SK-N-SH (cell line): ENCODE measurements around the gene DHX35. TPM values are rescaled to one million over a fixed set of nuclear protein-coding genes. Genes with fewer than 3 reads are reported as not detected.

Source experiments
- CTCF ChIA-PET: fragments of 300-600, 350-600 bp; formaldehyde crosslinking; extraction: SDS; loops from one replicate; lab custom pipeline; 2021; lab: Yijun Ruan, JAX
- POLR2A ChIA-PET: fragments of 350-600 bp; sonication (Branson Sonifier 250); formaldehyde crosslinking; extraction: SDS; loops from one replicate; lab custom pipeline; 2020; ENCODE audit warnings: antibody characterized with exemption, inconsistent platforms; lab: Yijun Ruan, JAX
- DNase-seq: peaks from one replicate; pipeline ENCODE4 v3.0.0; 2012
- H2AFZ ChIP-seq: fragments of 200-600 bp; sonication (generic); 2 replicates; pipeline ENCODE4 v1.8.1; 2016; ENCODE audit warnings: antibody characterized with exemption, mild to moderate bottlenecking, low read depth
- H3F3A ChIP-seq: fragments of 200-600 bp; sonication (generic); replicated peaks from 2 replicates; pipeline ENCODE3; 2016; ENCODE audit warnings: antibody characterized with exemption, mild to moderate bottlenecking; ENCODE audit not compliant: insufficient read depth
- H3K27ac ChIP-seq, 2 experiments: fragments of 200-500 bp in 1 of 2; fragments of 200-600 bp in 1 of 2; sonication (Bioruptor generic) in 1 of 2; sonication (generic), shearing (Covaris generic) in 1 of 2; 2 replicates each; pipeline versions ENCODE4 v1.5.1 to v1.6.1; 2014 to 2016; ENCODE audit warnings: low read depth in 2 of 2, inconsistent platforms in 1 of 2, low read length in 1 of 2, mild to moderate bottlenecking in 1 of 2, mixed read lengths in 1 of 2
- H3K27me3 ChIP-seq: fragments of 200-600 bp; sonication (generic), shearing (Covaris generic); 2 replicates; pipeline ENCODE4 v1.6.1; 2016; ENCODE audit warnings: mixed run types; ENCODE audit not compliant: insufficient read depth
- H3K36me3 ChIP-seq, 2 experiments: fragments of 200-500 bp in 1 of 2; fragments of 200-600 bp in 1 of 2; sonication (Bioruptor generic) in 1 of 2; sonication (generic) in 1 of 2; replicated peaks in 1 of 2; 2 replicates each; pipeline versions ENCODE3 to v1.5.1; 2014 to 2016; ENCODE audit warnings: low read length in 1 of 2, mild to moderate bottlenecking in 1 of 2; ENCODE audit not compliant: insufficient read depth in 2 of 2, control insufficient read depth in 1 of 2
- H3K4me1 ChIP-seq, 2 experiments: fragments of 200-500 bp in 1 of 2; fragments of 200-600 bp in 1 of 2; sonication (Bioruptor generic) in 1 of 2; sonication (generic), shearing (Covaris generic) in 1 of 2; 2 replicates each; pipeline versions ENCODE4 v1.5.1 to v1.6.1; 2014 to 2016; ENCODE audit warnings: low read depth in 1 of 2, low read length in 1 of 2, mixed run types in 1 of 2; ENCODE audit not compliant: insufficient read depth in 2 of 2, control insufficient read depth in 1 of 2
- H3K4me2 ChIP-seq: fragments of 200-600 bp; sonication (generic), shearing (Covaris generic); 2 replicates; pipeline ENCODE4 v1.6.1; 2017; ENCODE audit warnings: mixed run types
- H3K4me3 ChIP-seq, 2 experiments: fragments of 200-500 bp in 1 of 2; fragments of 200-600 bp in 1 of 2; sonication (Bioruptor generic) in 1 of 2; sonication (generic), shearing (Covaris generic) in 1 of 2; 2 replicates each; pipeline versions ENCODE4 v1.5.1 to v1.8.1; 2014 to 2016; ENCODE audit warnings: low read depth in 2 of 2, inconsistent platforms in 1 of 2, low read length in 1 of 2, mild to moderate bottlenecking in 1 of 2, mixed read lengths in 1 of 2, moderate library complexity in 1 of 2
- H3K79me2 ChIP-seq: fragments of 200-600 bp; sonication (generic); 2 replicates; pipeline ENCODE4 v1.8.1; 2017; ENCODE audit warnings: mild to moderate bottlenecking; ENCODE audit not compliant: insufficient read depth
- H3K9ac ChIP-seq: fragments of 200-600 bp; sonication (generic); 2 replicates; pipeline ENCODE4 v1.6.1; 2017; ENCODE audit warnings: mixed run types
- H3K9me2 ChIP-seq: fragments of 200-600 bp; sonication (generic); 2 replicates; pipeline ENCODE4 v1.6.1; 2017; ENCODE audit warnings: mixed run types
- H3K9me3 ChIP-seq: fragments of 200-600 bp; sonication (generic); 2 replicates; pipeline ENCODE4 v1.6.1; 2017; ENCODE audit warnings: mixed run types, mild to moderate bottlenecking, moderate library complexity
- H4K20me1 ChIP-seq: fragments of 200-600 bp; sonication (generic); 2 replicates; pipeline ENCODE4 v1.6.1; 2017; ENCODE audit warnings: mild to moderate bottlenecking, mixed run types; ENCODE audit not compliant: insufficient read depth
- CHD2 ChIP-seq: fragments of 150-350 bp; IDR thresholded peaks from 2 replicates; pipeline ENCODE4 v1.6.1; 2018; ENCODE audit warnings: low read length; ENCODE audit not compliant: partially characterized antibody
- EP300 ChIP-seq, 2 experiments: IDR thresholded peaks; 2 replicates each; pipeline versions ENCODE4 v1.4.0 to v1.6.1; 2012; ENCODE audit warnings: borderline replicate concordance in 1 of 2, low read depth in 1 of 2, low read length in 1 of 2
- EZH2phosphoT487 ChIP-seq: fragments of 200-600 bp; sonication (generic); IDR thresholded peaks from 2 replicates; pipeline ENCODE4 v1.6.1; 2017; ENCODE audit warnings: low read depth, mixed run types, mild to moderate bottlenecking, antibody characterized with exemption, moderate library complexity, borderline replicate concordance
- FOXM1 ChIP-seq: IDR thresholded peaks from 2 replicates; pipeline ENCODE4 v1.4.0; 2012; ENCODE audit warnings: low read depth, mild to moderate bottlenecking
- GABPA ChIP-seq: IDR thresholded peaks from 2 replicates; pipeline ENCODE4 v1.4.0; 2012; ENCODE audit warnings: low read depth, mild to moderate bottlenecking
- MEF2A ChIP-seq: IDR thresholded peaks from 2 replicates; pipeline ENCODE4 v1.4.0; 2012; ENCODE audit warnings: low read depth, borderline replicate concordance
- MXI1 ChIP-seq: IDR thresholded peaks from 2 replicates; pipeline ENCODE4 v1.6.1; 2012; ENCODE audit warnings: mild to moderate bottlenecking, low read depth, low read length, improper control_type of control experiment
- NRF1 ChIP-seq: IDR thresholded peaks from 2 replicates; pipeline ENCODE4 v1.6.1; 2012; ENCODE audit warnings: low read depth, mild to moderate bottlenecking, low read length
- POLR2AphosphoS5 ChIP-seq: IDR thresholded peaks from 2 replicates; pipeline ENCODE4 v1.6.1; 2012; ENCODE audit warnings: low read depth, low read length
- RAD21 ChIP-seq: IDR thresholded peaks from 2 replicates; pipeline ENCODE4 v1.6.1; 2012; ENCODE audit warnings: mild to moderate bottlenecking, low read length
- REST ChIP-seq: IDR thresholded peaks from 2 replicates; pipeline ENCODE4 v1.6.1; 2012; ENCODE audit warnings: mild to moderate bottlenecking, low read depth, low read length, moderate library complexity
- SIN3A ChIP-seq: IDR thresholded peaks from 2 replicates; pipeline ENCODE4 v1.6.1; 2012; ENCODE audit warnings: low read depth, mild to moderate bottlenecking, low read length, moderate library complexity, borderline replicate concordance
- TAF1 ChIP-seq: IDR thresholded peaks from 2 replicates; pipeline ENCODE4 v1.6.1; 2012; ENCODE audit warnings: low read depth, mild to moderate bottlenecking, low read length, moderate library complexity, borderline replicate concordance
- TEAD4 ChIP-seq: IDR thresholded peaks from 2 replicates; pipeline ENCODE4 v1.4.0; 2012; ENCODE audit warnings: mild to moderate bottlenecking, borderline replicate concordance; ENCODE audit not compliant: insufficient read depth
- USF1 ChIP-seq: IDR thresholded peaks from 2 replicates; pipeline ENCODE4 v1.4.0; 2012; ENCODE audit warnings: low read depth, borderline replicate concordance
- WGBS: methylation state at CpG from one replicate; pipeline ENCODE4 v1.1.6; 2017; ENCODE audit warnings: low lambda C conversion rate; 5-methylcytosine and 5-hydroxymethylcytosine counted together
- polyA plus RNA-seq, 3 experiments: library from polyadenylated mRNA; depleted of rRNA; stranded (reverse); fragments of >200 nt; gene quantifications; 2 replicates each; pipeline ENCODE4 v1.2.3, GENCODE V29; 2012
- TF ChIP-seq, protein P1 (sequence below): fragments of 150-350 bp; IDR thresholded peaks from 2 replicates; pipeline ENCODE4 v1.6.1; 2017; ENCODE audit warnings: antibody characterized with exemption, low read length, low read depth, borderline replicate concordance
- TF ChIP-seq, protein P2 (sequence below): IDR thresholded peaks from 2 replicates; pipeline ENCODE4 v1.4.0; 2012; ENCODE audit warnings: low read depth, borderline replicate concordance

DHX35 gene
- polyA plus RNA-seq, 1 of the 3 experiments (the other 2 are of a cell fraction): 17.1 TPM

GRCh38 chr20:38946836-38947235, 15.3 kb upstream of the DHX35 start:
- Histone ChIP-seq H3K9ac (no peak overlapping the region), H3K27ac (no peak overlapping the region), H4K20me1 (no peaks in the 10 kb centered on the region; the same call in 1 of the 2 replicates), H3K79me2 (peaks cover 77% of the 10 kb centered on the region), H3K36me3 (peaks cover 20 to 31% of the 10 kb centered on the region in 2 experiments), H3K27me3 (no peaks in the 10 kb centered on the region), H3K4me2 (no peak overlapping the region), H3F3A (no peaks in the 10 kb centered on the region), H3K9me3 (no peaks in the 10 kb centered on the region), H3K4me3 (no peak overlapping the region), H3K4me1 (no peaks in the 10 kb centered on the region), H2AFZ (no peak overlapping the region), H3K9me2 (no peaks in the 10 kb centered on the region)
- POLR2A ChIA-PET: no interaction called here
- CTCF ChIA-PET: interaction anchor here (1.0 kb wide), 1 partner anchor 15 kb away, joined by 3 read pairs; the partner anchor contains the start of gene DHX35
- TF ChIP-seq, protein P1, sequence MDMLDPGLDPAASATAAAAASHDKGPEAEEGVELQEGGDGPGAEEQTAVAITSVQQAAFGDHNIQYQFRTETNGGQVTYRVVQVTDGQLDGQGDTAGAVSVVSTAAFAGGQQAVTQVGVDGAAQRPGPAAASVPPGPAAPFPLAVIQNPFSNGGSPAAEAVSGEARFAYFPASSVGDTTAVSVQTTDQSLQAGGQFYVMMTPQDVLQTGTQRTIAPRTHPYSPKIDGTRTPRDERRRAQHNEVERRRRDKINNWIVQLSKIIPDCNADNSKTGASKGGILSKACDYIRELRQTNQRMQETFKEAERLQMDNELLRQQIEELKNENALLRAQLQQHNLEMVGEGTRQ: no peak
- TF ChIP-seq NRF1 (no peak), TEAD4 (no peak), REST (no peak)
- DNase-seq: no peak
- WGBS: 87% methylated on average over 3 of the region's 3 CpGs

DNA sequence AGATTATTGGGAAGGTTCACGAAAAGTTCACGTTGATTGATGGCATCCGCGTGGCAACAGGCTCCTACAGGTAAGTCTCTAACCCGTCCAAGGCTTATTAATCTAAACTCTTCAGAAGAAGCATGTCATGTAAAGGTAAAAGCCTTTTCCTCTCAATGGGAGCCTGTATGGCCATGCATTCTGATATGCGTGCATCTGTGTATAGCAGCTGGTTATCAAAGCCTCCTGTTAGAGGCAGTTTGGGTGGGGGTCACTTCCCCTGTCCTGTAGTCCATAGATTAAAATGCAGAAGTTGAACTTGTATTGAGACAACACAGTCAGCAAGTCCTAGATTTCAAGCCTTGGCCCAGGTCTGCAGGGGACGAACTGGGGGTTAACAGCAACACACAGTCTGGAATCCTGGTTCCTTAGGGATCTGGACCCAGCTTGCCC, 14.2 kb upstream of the DHX35 start:
- 99% methylated on average over 7 of the region's 7 CpGs for WGBS
- POLR2A ChIA-PET: no interaction called here
- Histone ChIP-seq H3K4me3 (no peak overlapping the region), H3K79me2 (peaks cover 77% of the 10 kb centered on the region), H3K4me1 (no peaks in the 10 kb centered on the region), H3K27ac (no peak overlapping the region), H2AFZ (no peak overlapping the region), H3F3A (no peaks in the 10 kb centered on the region), H3K9me3 (no peaks in the 10 kb centered on the region), H3K36me3 (peaks cover 25 to 34% of the 10 kb centered on the region in 2 experiments), H3K9me2 (no peaks in the 10 kb centered on the region), H4K20me1 (no peaks in the 10 kb centered on the region), H3K9ac (no peak overlapping the region), H3K27me3 (no peaks in the 10 kb centered on the region), H3K4me2 (no peak overlapping the region)
- no peak for TF ChIP-seq EP300 (IDR thresholded peaks at IDR 0.05; ENCODE audit: borderline replicate concordance in 1 of 2, low read depth in 1 of 2, low read length in 1 of 2)
- no peak for TF ChIP-seq USF1
- no peak for TF ChIP-seq EZH2phosphoT487
- TF ChIP-seq, protein P2, sequence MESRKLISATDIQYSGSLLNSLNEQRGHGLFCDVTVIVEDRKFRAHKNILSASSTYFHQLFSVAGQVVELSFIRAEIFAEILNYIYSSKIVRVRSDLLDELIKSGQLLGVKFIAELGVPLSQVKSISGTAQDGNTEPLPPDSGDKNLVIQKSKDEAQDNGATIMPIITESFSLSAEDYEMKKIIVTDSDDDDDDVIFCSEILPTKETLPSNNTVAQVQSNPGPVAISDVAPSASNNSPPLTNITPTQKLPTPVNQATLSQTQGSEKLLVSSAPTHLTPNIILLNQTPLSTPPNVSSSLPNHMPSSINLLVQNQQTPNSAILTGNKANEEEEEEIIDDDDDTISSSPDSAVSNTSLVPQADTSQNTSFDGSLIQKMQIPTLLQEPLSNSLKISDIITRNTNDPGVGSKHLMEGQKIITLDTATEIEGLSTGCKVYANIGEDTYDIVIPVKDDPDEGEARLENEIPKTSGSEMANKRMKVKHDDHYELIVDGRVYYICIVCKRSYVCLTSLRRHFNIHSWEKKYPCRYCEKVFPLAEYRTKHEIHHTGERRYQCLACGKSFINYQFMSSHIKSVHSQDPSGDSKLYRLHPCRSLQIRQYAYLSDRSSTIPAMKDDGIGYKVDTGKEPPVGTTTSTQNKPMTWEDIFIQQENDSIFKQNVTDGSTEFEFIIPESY: no peak
- TF ChIP-seq MXI1: no peak
- no peak for TF ChIP-seq CHD2
- TF ChIP-seq TAF1: no peak
- TF ChIP-seq FOXM1: no peak
- no peak for TF ChIP-seq MEF2A
- TF ChIP-seq POLR2AphosphoS5: no peak
- TF ChIP-seq GABPA: no peak
- TF ChIP-seq, protein P1: no peak
- TF ChIP-seq SIN3A: no peak
- TF ChIP-seq RAD21: no peak
- no peak for DNase-seq
- CTCF ChIA-PET: interaction anchor here (1.0 kb wide), 1 partner anchor 14 kb away, joined by 3 read pairs; the partner anchor contains the start of gene DHX35
